ENCODE results near the gene PCYT1A.
"Not testable (repeated sequence)": the region's sequence is repeated elsewhere in the genome, so short reads cannot be mapped to it uniquely, and the experiment has no call there.

DNA sequence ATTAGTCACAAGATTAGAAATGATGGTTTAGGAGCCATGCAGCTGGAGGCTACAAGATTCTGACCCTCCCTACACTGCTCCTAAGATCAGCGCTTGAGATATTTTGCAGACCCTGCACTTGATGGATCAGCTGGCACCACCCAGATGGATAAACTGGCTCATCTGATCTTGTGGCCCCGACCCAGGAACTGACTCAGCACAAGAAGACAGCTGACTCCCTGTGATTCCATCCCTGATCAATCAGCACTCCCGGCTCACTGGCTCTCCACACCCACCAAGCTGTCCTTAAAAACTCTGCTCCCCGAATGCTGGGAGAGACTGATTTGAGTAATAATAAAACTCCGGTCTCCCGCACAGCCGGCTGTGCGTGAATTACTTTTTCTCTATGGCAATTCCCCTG is 15.4 kb upstream of the PCYT1A start:
- TF ChIP-seq, protein P1, sequence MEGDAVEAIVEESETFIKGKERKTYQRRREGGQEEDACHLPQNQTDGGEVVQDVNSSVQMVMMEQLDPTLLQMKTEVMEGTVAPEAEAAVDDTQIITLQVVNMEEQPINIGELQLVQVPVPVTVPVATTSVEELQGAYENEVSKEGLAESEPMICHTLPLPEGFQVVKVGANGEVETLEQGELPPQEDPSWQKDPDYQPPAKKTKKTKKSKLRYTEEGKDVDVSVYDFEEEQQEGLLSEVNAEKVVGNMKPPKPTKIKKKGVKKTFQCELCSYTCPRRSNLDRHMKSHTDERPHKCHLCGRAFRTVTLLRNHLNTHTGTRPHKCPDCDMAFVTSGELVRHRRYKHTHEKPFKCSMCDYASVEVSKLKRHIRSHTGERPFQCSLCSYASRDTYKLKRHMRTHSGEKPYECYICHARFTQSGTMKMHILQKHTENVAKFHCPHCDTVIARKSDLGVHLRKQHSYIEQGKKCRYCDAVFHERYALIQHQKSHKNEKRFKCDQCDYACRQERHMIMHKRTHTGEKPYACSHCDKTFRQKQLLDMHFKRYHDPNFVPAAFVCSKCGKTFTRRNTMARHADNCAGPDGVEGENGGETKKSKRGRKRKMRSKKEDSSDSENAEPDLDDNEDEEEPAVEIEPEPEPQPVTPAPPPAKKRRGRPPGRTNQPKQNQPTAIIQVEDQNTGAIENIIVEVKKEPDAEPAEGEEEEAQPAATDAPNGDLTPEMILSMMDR (IDR thresholded peaks at IDR 0.05) = not testable (repeated sequence)
- not testable (repeated sequence) for TF ChIP-seq POLR2A (IDR thresholded peaks at IDR 0.05); POLR2AphosphoS5 (IDR thresholded peaks at IDR 0.05; ENCODE audit: insufficient read depth in 1 of 2, low read depth in 1 of 2)
